Skin epidermis (tissue), 12 donors: ENCODE results near the gene SLFN12L.
"Not testable (repeated sequence)": the region's sequence is repeated elsewhere in the genome, so short reads cannot be mapped to it uniquely, and the experiment has no call there.

Experiments
- H3K27ac ChIP-seq, 21 experiments: fragments of 200-600 bp; sonication (generic) in 11 of 21; one replicate each; pipeline ENCODE4 v1.5.0; 2020; ENCODE audit warnings: mild to moderate bottlenecking in 3 of 21, inconsistent platforms in 2 of 21, moderate library complexity in 2 of 21
- H3K4me3 ChIP-seq, 7 experiments: fragments of 200-600 bp; sonication (generic) in 2 of 7; one replicate each; pipeline ENCODE4 v1.5.0; 2020; ENCODE audit warnings: inconsistent platforms in 2 of 7, mild to moderate bottlenecking in 2 of 7, moderate library complexity in 1 of 7

SLFN12L gene

DNA sequence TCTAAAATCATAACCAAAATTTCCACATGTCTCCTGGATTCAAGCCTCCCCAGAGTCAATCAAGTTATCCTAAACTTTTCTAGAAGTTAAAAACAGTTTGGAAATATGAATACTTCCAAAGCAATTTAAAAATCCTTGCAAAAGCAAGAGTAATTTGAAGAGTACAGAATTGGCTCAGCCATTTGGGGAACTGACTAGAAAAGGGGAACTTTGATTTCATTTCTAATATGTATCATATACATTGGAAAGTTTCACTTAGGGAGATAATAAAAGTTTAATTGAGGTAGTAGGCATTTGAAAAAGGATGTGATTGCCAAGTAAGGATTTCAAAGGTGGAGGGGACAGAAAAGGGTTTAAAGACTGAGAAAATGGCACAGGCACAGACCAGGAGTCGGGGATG, 9.0 kb upstream of the SLFN12L start:
- Histone ChIP-seq H3K4me3 (no peak overlapping the region), H3K27ac (no peak overlapping the region)

DNA sequence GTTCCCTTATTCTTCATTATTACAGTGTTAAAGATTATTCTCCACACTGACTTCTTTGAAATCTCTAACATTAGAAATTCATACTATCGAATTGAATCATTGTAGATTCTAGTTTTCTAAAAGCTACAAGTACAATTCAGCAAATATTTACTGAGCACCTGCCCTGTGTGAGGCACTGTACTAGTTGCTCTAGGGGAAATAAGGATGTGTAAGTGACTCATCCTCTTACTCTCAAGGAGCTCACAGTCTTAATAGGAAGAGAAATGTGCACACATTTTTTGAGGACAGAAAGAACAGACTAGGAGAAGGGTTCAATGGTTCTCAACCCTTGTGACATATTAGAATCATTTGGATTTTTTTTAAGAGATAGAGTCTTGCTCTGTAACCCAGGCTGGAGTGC, 7.7 kb upstream of the SLFN12L start:
- H3K4me3 ChIP-seq = no peak overlapping the region
- H3K27ac ChIP-seq = no peak overlapping the region

DNA sequence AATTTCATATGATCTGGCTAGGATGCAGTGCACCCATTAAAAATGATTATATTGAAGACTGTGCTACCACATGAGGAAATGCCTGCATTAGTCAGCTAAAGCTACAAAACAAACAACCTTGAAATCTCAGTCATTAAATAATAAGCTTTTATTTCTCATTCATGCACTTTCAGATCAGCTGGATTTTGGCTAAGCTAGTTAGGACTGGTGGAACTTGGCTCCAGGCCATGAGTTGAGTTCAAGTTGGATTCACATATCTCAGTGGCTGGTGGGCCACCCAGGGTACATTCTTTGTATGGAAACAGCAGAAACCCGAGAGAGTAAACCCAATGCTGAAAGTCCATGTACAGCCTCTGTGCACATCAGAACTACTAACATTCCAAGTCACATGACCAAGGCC, 6.4 kb upstream of the SLFN12L start:
- Histone ChIP-seq H3K4me3 (no peak overlapping the region), H3K27ac (peak overlapping the region in 1 of 21 experiments; percentile 28)

DNA sequence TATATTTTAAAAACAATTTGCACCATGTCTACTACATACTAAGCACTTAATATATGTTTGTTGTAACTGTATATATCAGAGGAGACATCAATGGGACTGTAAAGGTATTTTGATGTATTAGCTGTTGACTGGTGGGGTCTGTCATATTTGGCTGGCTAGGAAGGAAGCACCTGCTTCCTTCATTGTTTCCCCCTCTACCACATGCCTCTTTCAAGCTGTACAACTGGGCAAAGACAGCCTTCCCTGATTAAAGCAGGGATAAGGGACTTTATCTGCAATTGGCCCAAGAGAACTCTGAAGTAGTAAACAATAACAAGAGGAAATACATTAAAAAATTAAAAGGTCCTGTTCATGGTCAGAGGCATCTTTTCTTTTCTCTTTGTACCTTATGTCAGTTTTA, 5.5 kb upstream of the SLFN12L start:
- Histone ChIP-seq H3K27ac (no peak overlapping the region), H3K4me3 (no peak overlapping the region)

DNA sequence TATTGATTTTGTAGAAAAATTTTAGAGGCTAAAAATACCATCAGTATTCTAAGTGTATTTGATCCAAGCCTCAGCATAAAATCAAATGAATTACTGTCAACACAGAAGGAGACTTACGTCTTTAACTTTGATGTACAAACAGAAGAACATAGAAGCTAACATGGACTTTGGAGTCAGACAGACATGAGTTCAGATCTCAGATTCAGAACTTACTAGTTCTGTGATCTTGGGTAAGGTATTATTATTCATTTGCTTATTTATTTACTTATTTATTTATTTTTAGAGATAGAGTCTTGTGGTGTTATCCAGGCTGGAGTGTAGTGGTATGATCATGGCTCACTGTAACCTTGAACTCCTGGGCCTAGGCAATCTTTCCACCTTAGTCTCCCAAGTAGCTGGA, 4.0 kb upstream of the SLFN12L start:
- Histone ChIP-seq H3K27ac (peak overlapping the region in 17 of 21 experiments; percentile 19 to 92 (median 70)), H3K4me3 (peak overlapping the region in 4 of 7 experiments; percentile 16 to 30 (median 21))

DNA sequence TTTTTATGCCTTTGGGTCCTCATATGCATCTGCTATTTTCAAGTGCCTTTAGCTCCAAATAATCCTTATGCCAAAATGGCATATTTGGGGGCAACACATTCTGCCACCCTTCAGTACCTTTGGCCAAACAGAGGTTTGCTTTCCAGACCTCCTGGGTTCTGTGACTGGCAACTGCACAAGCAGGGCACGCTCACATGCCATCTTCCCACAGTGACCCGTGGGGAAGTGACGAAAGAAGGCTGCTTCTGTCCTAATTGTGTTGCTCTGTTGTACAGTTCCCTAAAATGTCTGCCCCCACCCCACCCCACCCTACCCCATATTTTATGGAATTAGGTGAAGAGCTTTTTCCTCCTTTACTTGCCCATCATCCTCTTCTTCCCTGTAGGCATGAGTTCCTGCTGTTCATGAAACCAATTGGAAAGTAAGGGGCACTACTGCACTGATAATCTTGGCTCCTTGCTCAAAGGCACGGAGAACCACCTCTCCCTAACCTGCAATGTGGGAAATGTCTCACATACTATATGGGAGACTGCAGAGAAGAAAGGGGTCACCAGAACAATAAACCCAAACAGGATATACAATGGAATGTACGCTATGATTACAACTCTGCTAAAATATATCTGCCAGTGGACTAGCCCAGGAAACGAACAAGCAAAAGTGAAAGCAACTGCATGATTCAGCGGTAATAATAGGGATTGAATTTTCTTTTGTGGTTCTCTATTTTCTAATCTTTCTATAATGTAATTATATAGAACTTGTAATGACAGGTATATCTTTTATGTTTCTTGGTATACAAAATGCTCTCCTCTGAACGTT, 3.3 kb upstream of the SLFN12L start:
- peak overlapping the region in 5 of 7 experiments; percentile 16 to 30 (median 20) for H3K4me3 ChIP-seq
- H3K27ac ChIP-seq = peak overlapping the region in 20 of 21 experiments; percentile 19 to 92 (median 70)

DNA sequence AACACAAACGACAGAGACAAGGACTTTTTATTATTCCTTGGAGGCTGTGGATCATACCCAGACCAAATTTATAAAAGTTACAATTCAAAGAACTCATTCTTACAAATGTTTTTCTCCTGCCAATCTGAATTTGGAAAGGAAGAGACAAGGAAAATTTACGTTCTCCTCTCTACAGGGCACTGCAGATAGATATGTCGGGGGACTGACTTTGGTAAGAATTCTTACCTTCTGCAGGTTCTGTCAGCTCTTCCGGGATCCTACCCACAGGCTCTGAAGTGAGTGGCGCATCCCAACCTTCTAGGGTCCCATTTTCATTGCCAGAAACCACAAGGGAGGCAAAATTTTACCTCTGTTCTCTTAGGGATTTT, 2.2 kb upstream of the SLFN12L start:
- Histone ChIP-seq H3K4me3 (no peak overlapping the region), H3K27ac (peak overlapping the region in 12 of 21 experiments; percentile 3 to 92 (median 68))

DNA sequence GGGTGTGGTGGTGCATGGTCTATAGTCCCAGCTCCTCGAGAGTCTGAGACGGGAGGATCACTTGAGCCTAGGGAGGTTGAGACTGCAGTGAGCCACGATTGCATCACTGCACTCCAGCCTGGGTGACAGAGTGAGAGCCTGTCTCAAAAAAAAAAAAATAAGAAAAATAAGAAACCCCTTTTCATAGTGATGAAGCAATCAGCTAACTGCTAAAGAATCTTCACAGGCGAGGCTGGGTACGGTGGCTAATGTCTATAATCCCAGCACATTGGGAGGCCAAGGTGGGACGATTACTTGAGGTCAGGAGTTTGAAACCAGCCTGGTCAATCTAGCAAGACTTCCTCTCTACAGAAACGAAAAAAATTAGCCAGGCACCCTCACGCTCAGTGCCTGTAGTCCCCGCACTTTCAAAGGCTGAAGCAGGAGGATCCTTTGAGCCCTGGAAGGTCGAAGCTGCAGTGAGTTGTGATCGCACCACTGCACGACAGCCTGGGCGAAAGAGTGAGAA, 760 bp downstream of the SLFN12L start:
- peak overlapping the region; percentile 2 to 37 (median 11) for H3K4me3 ChIP-seq
- peak overlapping the region in 19 of 21 experiments; percentile 27 to 92 (median 69) for H3K27ac ChIP-seq

DNA sequence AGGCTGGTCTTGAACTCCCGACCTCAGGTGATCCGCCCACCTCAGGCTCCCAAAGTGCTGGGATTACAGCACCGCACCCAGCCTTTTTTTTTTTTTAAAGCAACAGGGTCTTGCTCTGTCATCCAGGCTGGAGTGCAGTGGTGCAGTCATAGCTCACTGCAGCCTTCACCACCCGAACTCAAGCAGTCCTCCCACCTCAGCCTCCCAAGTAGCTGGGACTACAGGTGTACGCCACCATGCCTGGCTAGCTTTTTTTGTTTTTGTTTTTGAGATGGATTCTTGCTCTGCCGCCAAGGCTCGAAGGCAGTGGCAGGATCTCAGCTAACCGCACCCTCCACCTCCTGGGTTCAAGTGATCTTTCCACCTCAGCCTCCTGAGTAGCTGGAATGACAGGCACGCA, 2.1 kb downstream of the SLFN12L start:
- Histone ChIP-seq H3K27ac (peak overlapping the region in 10 of 21 experiments; percentile 24 to 92 (median 82)), H3K4me3 (peak overlapping the region; percentile 2 to 37 (median 11))

DNA sequence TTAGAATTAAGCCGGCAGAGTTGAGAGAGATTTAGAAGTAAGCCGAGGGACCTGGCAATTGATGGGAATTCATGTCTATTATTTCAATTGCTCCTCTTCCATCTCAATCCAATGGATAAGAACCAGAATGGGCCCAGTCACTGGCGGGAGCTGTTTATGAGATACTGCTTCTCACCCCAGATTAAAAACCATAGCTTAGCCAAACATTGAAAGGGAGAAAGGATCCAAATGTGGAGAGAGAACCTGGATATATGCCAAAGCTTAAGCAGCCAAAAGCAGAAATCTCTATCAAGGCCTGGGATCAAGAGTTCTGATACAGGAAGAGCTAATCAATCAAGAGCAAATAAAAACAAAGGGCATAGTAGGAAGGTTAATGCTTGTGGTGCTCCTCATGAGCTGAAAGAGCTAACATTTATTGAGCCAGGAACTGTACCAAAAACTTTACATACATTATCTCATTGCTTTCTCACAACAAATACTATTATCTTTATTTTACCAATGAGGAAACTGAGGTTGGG, 2.8 kb downstream of the SLFN12L start:
- Histone ChIP-seq H3K27ac (peak overlapping the region in 13 of 21 experiments; percentile 9 to 92 (median 47)), H3K4me3 (peak overlapping the region in 6 of 7 experiments; percentile 1 to 37 (median 20))

DNA sequence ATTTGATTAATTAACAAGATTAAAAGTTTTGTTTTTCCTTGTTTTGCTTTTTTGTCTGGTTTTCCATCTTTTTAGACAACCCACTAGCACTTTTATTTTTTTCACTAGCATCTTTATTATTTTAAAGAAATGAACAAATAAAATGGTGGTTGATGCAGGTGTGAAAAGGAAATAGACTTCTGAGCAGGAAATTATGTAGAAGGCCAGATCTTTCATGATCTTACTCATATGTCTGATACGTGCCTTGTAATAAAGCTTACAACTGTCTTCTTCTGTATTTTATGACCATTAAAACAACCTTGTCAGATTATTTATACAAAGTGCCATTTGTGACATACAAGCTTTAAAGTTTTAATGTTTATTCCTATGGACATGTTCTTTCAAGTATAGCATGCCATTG, 6.3 kb downstream of the SLFN12L start:
- Histone ChIP-seq H3K4me3 (no peak overlapping the region), H3K27ac (peak overlapping the region in 4 of 21 experiments; percentile 41 to 92 (median 65))

DNA sequence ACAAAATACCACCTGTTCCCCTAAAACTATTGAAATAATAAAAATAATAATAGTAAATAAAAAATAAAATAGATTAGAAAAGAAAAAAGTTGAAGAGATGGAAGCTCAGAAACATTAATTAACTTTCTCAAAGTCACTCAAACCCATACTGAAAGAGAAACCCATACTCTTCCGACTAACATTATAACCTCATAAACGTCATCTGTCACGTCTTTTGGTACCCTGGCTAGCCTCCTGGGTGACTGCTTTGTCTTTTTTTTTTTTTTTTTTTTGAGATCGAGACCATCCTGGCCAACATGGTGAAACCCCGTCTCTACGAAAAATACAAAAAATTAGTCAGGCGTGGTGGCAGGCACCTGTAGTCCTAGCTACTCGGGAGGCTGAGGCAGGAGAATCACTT, 7.6 kb downstream of the SLFN12L start:
- no peak overlapping the region for H3K27ac ChIP-seq
- no peak overlapping the region for H3K4me3 ChIP-seq

DNA sequence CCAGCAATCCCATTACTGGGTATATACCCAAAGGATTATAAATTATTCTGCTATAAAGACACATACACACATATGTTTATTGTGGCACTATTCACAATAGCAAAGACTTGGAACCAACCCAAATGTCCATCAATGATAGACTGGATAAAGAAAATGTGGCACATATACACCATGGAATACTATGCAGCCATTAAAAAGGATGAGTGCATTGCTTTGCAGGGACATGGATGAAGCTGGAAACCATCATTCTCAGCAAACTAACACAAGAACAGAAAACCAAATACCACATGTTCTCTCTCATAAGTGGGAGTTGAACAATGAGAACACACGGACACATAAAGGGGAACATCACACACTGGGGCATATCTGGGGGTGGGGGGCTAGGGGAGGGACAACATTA, 8.2 kb downstream of the SLFN12L start:
- not testable (repeated sequence) for H3K4me3 ChIP-seq, H3K27ac ChIP-seq

DNA sequence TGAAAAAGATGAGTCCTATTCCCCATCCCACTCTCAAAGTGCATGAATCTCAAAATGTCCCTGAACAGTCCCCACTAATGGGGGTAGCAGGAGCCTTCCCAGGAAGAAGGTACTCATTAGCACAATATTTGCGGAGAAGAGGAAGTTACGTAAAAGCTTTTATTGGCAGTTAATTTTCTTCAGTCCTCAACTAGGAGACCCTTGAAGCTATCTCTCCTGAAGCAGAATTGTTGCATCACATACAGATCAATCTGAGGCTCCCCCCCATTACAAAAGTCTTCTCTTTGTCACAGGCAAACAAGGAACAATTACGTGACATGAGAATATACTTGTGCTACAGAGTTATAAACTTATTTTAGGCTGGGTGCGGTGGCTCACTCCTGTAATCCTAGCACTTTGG, 14.2 kb downstream of the SLFN12L start:
- H3K27ac ChIP-seq = peak overlapping the region in 1 of 21 experiments; percentile 86
- no peak overlapping the region for H3K4me3 ChIP-seq

DNA sequence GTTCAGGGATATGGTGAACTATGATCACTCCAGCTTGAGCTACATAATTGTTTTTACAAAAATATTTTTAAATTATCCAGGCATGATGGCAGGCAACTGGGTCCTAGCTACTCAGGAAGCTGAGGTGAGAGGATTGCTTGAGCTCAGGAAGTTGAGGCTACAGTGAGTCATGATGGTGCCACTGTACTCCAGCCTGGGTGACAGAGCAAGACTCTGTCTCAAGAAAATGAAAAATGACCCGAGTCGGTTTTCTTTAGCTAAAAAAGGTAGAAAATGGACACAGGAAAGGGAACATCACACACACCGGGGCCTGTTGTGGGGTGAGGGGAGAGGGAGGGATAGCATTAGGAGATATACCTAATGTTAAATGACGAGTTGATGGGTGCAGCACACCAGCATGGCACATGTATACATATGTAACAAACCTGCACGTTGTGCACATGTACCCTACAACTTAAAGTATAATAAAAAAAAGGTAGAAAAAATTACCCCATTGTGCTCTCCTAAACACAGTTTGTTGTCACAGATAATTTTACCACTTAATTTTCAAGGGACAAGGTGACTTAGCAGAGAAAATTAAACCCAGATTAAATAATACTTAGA, 15.7 kb downstream of the SLFN12L start:
- H3K4me3 ChIP-seq = not testable (repeated sequence)
- peak overlapping the region in 10 of 21 experiments; percentile 10 to 86 (median 48) for H3K27ac ChIP-seq

DNA sequence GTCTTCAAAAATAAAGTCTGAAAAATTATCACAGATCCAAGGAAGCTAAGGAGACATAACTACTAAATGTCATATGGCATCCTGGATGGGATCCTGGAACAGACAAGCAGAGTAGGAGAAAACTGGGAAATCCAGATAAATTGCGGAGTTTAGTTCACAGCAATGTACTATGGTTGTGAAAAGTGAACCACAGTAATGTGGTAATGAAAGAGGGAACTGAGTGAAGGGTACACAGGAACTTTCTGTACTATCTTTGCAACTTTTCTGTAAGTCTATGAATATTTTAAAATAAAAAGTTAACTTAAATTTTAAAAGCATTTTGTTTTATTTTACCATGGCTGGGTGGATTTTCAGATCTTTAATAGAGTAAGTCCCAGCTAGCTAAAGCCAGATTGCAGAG, 16.3 kb downstream of the SLFN12L start:
- peak overlapping the region in 9 of 21 experiments; percentile 10 to 86 (median 39) for H3K27ac ChIP-seq
- no peak overlapping the region for H3K4me3 ChIP-seq

DNA sequence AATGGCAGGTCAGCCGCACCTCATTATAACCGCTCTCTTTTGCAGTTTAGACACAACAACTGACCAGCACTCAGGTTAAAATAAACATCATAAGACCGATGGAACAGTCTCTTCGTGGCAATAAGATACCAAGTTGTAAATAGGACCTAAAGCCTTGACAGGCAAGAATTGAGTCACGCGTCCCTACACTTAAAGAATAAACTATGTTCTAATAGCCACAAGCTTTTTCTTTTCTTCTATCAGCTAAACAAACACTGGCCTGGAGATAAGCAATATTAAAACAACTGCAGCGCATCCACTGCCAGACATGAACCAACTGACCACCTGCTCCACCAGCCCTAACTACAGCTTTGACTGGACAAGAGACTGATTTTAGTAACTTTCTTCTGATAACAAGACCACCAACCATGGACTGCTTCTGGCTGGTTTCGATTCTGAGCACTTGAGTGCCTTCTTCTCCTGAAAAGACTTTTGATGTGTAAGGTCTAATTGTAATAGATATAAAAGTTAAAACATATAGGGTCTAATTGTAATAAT, 17.5 kb downstream of the SLFN12L start:
- Histone ChIP-seq H3K27ac (peak overlapping the region in 3 of 21 experiments; percentile 59 to 86 (median 66)), H3K4me3 (no peak overlapping the region)

DNA sequence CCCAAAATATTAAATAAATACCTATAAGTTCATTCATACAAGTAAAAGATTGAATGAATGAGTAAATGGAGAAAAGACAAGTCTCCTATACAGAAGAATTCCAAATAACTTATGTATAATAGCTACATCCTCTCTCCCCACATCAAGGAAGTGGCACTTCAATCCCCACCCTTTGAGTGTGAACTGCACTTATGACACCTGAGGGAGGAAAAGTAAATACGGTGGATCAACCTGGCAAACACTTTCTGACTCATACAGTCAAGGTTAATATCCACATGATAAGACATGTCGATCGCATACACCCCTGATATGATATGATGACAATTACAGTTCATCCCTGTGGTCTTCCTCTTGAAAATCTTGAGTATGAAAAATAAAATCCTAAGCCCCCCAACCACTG, 18.0 kb downstream of the SLFN12L start:
- Histone ChIP-seq H3K27ac (peak overlapping the region in 1 of 21 experiments; percentile 86), H3K4me3 (no peak overlapping the region)

DNA sequence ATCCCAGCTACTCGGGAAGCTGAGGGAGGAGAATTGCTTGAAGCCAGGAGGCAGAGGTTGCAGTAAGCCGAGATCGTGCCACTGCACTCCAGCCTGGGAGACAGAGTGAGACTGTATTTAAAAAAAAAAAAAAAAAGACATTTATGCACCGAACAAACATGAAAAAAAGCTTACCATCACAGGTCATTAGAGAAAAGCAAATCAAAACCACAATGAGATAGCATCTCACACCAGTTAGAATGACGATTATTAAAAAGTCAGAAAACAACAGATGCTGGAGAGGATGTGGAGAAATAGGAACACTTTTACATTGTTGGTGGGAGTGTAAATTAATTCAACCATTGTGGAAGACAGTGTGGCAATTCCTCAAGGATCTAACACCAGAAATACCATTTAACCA, 19.0 kb downstream of the SLFN12L start:
- not testable (repeated sequence) for H3K4me3 ChIP-seq, H3K27ac ChIP-seq

DNA sequence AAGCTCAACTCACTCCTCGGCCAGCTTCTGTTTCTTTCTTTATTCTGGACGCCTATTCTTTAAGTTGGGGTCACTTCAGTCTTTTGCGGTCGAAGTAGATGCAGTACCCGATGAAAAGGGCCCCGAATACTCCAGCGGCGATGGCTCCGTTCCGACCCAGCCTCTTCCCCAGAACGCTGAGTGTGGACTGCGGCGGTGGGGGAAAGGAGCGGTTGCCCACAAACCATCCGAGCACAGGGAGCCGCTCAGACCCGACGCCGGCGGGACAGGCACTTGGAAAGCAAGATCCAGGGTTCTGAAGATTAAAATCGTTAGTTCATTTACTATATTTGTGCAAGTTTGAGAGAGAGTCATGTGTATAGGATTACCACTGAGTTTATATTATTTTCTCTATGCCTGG, 22.5 kb downstream of the SLFN12L start:
- Histone ChIP-seq H3K4me3 (no peak overlapping the region), H3K27ac (no peak overlapping the region)
